Cortex of kidney (tissue), 1 donor: ENCODE results near the gene HBEGF.

Experiments
- DNase-seq: peaks from one replicate; lab custom pipeline; 2025; lab: John Stamatoyannopoulos, UW

HBEGF gene

GRCh38 chr5:140302786-140303639, 43.4 kb downstream of the HBEGF start, which contains the start of gene PFDN1:
PFDN1 (minus strand) TSS chr5:140303101; CDS start chr5:140303073, 28 bp downstream.
- DNase-seq: no peak

- DNase-seq: no peak
These were observed 45.3 kb downstream of the HBEGF start for GRCh38 chr5:140301136-140301535.

GRCh38 chr5:140299056-140299455, 47.3 kb downstream of the HBEGF start:
- DNase-seq: no peak

GRCh38 chr5:140298183-140298601, 48.2 kb downstream of the HBEGF start:
- DNase-seq: no peak

- DNase-seq: no peak
These were observed 49.1 kb downstream of the HBEGF start for GRCh38 chr5:140297283-140297682.

- no peak for DNase-seq
These were observed 50.1 kb downstream of the HBEGF start for GRCh38 chr5:140296289-140296688.

GRCh38 chr5:140295414-140295813, 51.0 kb downstream of the HBEGF start:
- DNase-seq: no peak

- no peak for DNase-seq
These were observed 51.6 kb downstream of the HBEGF start for GRCh38 chr5:140294753-140295152.

GRCh38 chr5:140293849-140294100, 52.6 kb downstream of the HBEGF start:
- no peak for DNase-seq

GRCh38 chr5:140293091-140293848, 53.1 kb downstream of the HBEGF start:
- no peak for DNase-seq

GRCh38 chr5:140292212-140293036, 54.0 kb downstream of the HBEGF start:
- DNase-seq: no peak

- no peak for DNase-seq
These were observed 58.4 kb downstream of the HBEGF start for GRCh38 chr5:140287801-140288521.

- no peak for DNase-seq
These were observed 60.0 kb downstream of the HBEGF start for GRCh38 chr5:140286424-140286823.

- no peak for DNase-seq
These were observed 62.4 kb downstream of the HBEGF start for GRCh38 chr5:140284013-140284412.
